ENCODE measurements around the gene MAN2A2. TPM values are rescaled to one million over a fixed set of nuclear protein-coding genes. Genes with fewer than 3 reads are reported as not detected.
A peak's percentile ranks its signal among the peaks of the same experiment; 100 is the strongest.

The MAN2A2 gene
- total RNA-seq, 2 experiments from 2014 or later: 11.6 to 12.2 TPM

DNA sequence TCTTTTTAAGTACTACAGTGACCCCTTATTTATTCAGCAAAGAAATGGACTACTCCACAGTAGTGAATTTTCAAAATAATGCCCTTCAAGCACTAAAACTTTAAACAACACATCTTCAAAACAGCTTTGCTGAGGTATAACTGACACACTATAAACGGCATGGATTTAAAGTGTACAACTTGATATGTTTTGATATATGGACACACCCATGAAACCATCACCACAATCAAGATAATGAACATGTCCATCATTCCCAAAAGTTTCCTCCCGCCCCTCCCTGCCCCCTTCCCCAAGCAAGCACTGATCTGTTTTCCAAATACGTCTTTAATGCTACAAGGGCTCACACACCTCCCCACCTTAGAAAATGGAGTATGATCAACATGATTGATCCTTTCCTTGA lies 36.3 kb upstream of the MAN2A2 start:
- no peaks in the 10 kb centered on the region for H3K9me2 ChIP-seq (ENCODE audit: insufficient read depth, low read length)
- no peaks in the 10 kb centered on the region for H3K9me3 ChIP-seq (ENCODE audit: low read length)
- H3K79me2 ChIP-seq (ENCODE audit: insufficient read depth, low read depth, low read length): no peaks in the 10 kb centered on the region
- no peaks in the 10 kb centered on the region for H4K20me1 ChIP-seq (ENCODE audit: insufficient read depth, low read length)
- no TSS peak for BruUV-seq (replicated peaks)
- TF ChIP-seq EZH2phosphoT487 (IDR thresholded peaks at IDR 0.05; ENCODE audit: borderline replicate concordance, low read depth, low read length): no peak
- TF ChIP-seq, protein P1, sequence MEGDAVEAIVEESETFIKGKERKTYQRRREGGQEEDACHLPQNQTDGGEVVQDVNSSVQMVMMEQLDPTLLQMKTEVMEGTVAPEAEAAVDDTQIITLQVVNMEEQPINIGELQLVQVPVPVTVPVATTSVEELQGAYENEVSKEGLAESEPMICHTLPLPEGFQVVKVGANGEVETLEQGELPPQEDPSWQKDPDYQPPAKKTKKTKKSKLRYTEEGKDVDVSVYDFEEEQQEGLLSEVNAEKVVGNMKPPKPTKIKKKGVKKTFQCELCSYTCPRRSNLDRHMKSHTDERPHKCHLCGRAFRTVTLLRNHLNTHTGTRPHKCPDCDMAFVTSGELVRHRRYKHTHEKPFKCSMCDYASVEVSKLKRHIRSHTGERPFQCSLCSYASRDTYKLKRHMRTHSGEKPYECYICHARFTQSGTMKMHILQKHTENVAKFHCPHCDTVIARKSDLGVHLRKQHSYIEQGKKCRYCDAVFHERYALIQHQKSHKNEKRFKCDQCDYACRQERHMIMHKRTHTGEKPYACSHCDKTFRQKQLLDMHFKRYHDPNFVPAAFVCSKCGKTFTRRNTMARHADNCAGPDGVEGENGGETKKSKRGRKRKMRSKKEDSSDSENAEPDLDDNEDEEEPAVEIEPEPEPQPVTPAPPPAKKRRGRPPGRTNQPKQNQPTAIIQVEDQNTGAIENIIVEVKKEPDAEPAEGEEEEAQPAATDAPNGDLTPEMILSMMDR (conservative IDR thresholded peaks at IDR 0.05; ENCODE audit: low read length): no peak
- no peak for DNase-seq (ENCODE audit: low spot score)
- no peak overlapping the region for H3K4me3 ChIP-seq (ENCODE audit: low read depth, low read length, poor library complexity, severe bottlenecking)
- no peaks in the 10 kb centered on the region for H3K36me3 ChIP-seq (ENCODE audit: insufficient read depth, low read length)
- peaks cover 22% of the 10 kb centered on the region for H3K4me1 ChIP-seq (ENCODE audit: insufficient read depth, low read length, poor library complexity, severe bottlenecking)
- no peak overlapping the region for H2AFZ ChIP-seq (ENCODE audit: low read length)
- intact Hi-C loops (cut with micrococcal nuclease; ENCODE audit: unreplicated experiment): no loop called here
- H3K4me2 ChIP-seq (ENCODE audit: low read length): no peak overlapping the region
- POLR2A ChIA-PET: no interaction called here
- H3K27ac ChIP-seq (ENCODE audit: low read depth, low read length, poor library complexity, severe bottlenecking): no peak overlapping the region
- CTCF ChIA-PET (ENCODE audit: unreplicated experiment): no interaction called here

DNA sequence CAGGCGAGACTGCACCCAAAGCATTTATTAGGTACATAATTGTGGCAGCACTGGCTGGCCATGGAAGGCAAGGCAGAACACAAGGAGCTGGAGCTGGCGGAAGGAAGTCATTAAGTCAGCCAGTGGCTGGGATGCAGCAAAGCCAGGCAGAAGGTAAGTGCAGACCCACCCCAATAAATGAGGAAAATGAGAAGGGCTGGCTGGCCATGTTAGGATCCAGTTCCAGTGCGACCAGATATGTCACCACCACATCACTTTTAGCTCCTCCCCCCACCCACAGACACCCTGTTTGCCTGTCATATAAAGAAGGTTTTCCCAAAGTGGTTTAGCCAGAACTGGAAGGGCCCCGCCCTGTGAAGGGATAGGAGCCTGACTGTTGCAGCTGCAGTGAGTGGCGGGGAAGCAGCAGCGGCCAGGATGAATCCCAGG lies 34.8 kb upstream of the MAN2A2 start, which contains the start of gene FURIN:
FURIN (plus strand) TSS at position 328 of the 429 bp plus-strand sequence. CDS start 7,153 bp downstream, outside the sequence.
- Histone ChIP-seq H2AFZ (ENCODE audit: low read length) (peak within 1 kb of the TSS; percentile 24; the same call in 1 of the 2 replicates), H3K79me2 (ENCODE audit: insufficient read depth, low read depth, low read length) (no peaks in the 10 kb centered on the region), H3K4me2 (ENCODE audit: low read length) (peak within 1 kb of the TSS; percentile 90; the same call in 1 of the 2 replicates), H3K9me3 (ENCODE audit: low read length) (no peaks in the 10 kb centered on the region), H3K27ac (ENCODE audit: low read depth, low read length, poor library complexity, severe bottlenecking) (no peak within 1 kb of the TSS), H3K4me3 (ENCODE audit: low read depth, low read length, poor library complexity, severe bottlenecking) (no peak within 1 kb of the TSS), H3K9me2 (ENCODE audit: insufficient read depth, low read length) (no peaks in the 10 kb centered on the region), H3K4me1 (ENCODE audit: insufficient read depth, low read length, poor library complexity, severe bottlenecking) (peaks cover 36% of the 10 kb centered on the region), H4K20me1 (ENCODE audit: insufficient read depth, low read length) (no peaks in the 10 kb centered on the region; the same call in 1 of the 2 replicates), H3K36me3 (ENCODE audit: insufficient read depth, low read length) (no peaks in the 10 kb centered on the region)
- TF ChIP-seq, protein P1 (conservative IDR thresholded peaks at IDR 0.05; ENCODE audit: low read length): no peak
- TF ChIP-seq EZH2phosphoT487 (IDR thresholded peaks at IDR 0.05; ENCODE audit: borderline replicate concordance, low read depth, low read length): no peak
- intact Hi-C loops (cut with micrococcal nuclease; ENCODE audit: unreplicated experiment): no loop called here
- no TSS peak for BruUV-seq (replicated peaks)
- CTCF ChIA-PET (ENCODE audit: unreplicated experiment): no interaction called here
- POLR2A ChIA-PET: interaction anchor here (0.7 kb wide), 1 partner anchor 24 kb away, joined by 4 read pairs; no protein-coding TSS in a partner anchor
- DNase-seq (ENCODE audit: low spot score): no peak

DNA sequence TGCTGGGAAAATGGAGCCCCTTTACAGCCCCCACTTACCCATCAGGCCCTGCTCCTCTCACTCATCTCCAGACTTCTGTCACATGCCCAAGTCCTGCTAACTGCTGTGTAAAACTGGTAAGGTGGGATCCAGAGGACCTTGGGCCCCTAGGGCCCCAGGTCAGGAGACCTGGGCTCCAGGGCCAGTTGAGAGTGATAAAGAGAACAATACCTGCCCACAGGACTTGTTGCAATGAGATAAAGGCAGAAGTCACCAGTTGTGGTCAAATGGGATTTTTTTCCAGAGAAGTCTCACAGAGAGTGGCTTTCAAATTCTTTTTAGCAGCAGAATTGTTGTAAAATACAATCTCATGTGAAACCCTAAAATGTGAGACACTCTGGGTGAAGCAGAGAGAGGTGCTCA lies 34.0 kb upstream of the MAN2A2 start:
- DNase-seq (ENCODE audit: low spot score): no peak
- ChIA-PET POLR2A (interaction anchor here (0.6 to 0.8 kb wide), 2 partner anchors 17 to 30 kb away, joined by 3 read pairs; no protein-coding TSS in a partner anchor), CTCF (ENCODE audit: unreplicated experiment) (no interaction called here)
- Histone ChIP-seq H3K9me3 (ENCODE audit: low read length) (no peaks in the 10 kb centered on the region), H3K36me3 (ENCODE audit: insufficient read depth, low read length) (no peaks in the 10 kb centered on the region), H4K20me1 (ENCODE audit: insufficient read depth, low read length) (no peaks in the 10 kb centered on the region; the same call in 1 of the 2 replicates), H3K79me2 (ENCODE audit: insufficient read depth, low read depth, low read length) (no peaks in the 10 kb centered on the region), H3K4me2 (ENCODE audit: low read length) (peak overlapping the region; percentile 90; the same call in 1 of the 2 replicates), H3K4me1 (ENCODE audit: insufficient read depth, low read length, poor library complexity, severe bottlenecking) (peaks cover 36% of the 10 kb centered on the region), H3K4me3 (ENCODE audit: low read depth, low read length, poor library complexity, severe bottlenecking) (no peak overlapping the region), H3K27ac (ENCODE audit: low read depth, low read length, poor library complexity, severe bottlenecking) (no peak overlapping the region), H2AFZ (ENCODE audit: low read length) (peak overlapping the region; percentile 24; the same call in 1 of the 2 replicates), H3K9me2 (ENCODE audit: insufficient read depth, low read length) (no peaks in the 10 kb centered on the region)
- intact Hi-C loops (cut with micrococcal nuclease; ENCODE audit: unreplicated experiment): no loop called here
- TF ChIP-seq, protein P1 (conservative IDR thresholded peaks at IDR 0.05; ENCODE audit: low read length): no peak
- TF ChIP-seq EZH2phosphoT487 (IDR thresholded peaks at IDR 0.05; ENCODE audit: borderline replicate concordance, low read depth, low read length): no peak
- no TSS peak for BruUV-seq (replicated peaks)

Data from OCI-LY7 (cell line).